Activated CD8-positive, alpha-beta memory T cell treated with anti-CD3 and anti-CD28 coated beads, Interleukin-2, amount 50 U/mL, for 1 hour (primary cell): Measurements from ENCODE around the gene USP36.
"Not testable (repeated sequence)": the region's sequence is repeated elsewhere in the genome, so short reads cannot be mapped to it uniquely, and the experiment has no call there.

Experiments
- DNase-seq: peaks from one replicate; pipeline ENCODE4 v3.0.0-alpha.2; 2020; ENCODE audit errors: extremely low read depth

USP36 gene

DNA sequence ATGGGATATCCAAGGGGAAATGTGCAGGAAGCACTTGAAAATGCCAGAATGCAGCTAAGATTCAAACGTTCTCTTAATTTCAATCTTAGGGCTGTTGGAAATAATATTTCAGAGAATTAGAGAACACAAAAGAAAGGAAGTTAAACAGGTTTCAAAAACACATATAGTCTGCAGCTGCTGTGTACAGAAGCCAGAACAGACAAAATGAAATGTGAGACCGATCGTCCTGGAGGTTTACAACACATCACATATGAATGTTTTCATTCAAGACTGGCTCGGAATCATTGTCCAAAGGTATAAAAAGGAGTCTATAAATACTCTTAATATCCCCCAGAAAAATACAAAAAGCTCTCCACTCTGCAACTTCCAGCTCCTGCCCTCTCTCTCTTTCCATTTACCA, 72.8 kb downstream of the USP36 start:
- no peak for DNase-seq

DNA sequence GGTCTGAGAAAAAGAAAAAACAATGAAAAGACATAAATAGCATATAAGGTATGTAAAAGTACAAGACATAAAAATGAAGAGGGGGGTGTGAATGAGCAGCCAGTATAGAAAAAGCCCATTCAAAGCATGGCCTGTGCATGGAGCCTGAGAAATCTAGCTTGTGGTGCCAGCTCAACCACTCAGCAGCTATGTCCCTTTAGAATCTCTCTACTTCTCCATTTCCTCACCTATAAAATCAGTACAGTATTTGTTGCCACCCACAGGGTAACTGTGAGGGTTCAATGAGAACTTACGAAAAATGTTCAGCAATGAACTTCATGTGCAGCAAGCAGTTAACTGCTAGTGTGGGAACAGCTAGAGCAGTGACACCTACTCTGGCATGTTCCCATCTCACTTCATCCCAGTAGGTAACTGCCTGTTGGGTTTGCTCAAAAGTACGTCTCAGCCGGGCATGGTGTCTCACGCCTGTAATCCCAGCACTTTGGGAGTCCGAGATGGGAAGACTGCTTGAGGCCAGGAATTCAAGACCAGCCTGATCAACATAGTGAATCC, 73.8 kb downstream of the USP36 start:
- DNase-seq: no peak

DNA sequence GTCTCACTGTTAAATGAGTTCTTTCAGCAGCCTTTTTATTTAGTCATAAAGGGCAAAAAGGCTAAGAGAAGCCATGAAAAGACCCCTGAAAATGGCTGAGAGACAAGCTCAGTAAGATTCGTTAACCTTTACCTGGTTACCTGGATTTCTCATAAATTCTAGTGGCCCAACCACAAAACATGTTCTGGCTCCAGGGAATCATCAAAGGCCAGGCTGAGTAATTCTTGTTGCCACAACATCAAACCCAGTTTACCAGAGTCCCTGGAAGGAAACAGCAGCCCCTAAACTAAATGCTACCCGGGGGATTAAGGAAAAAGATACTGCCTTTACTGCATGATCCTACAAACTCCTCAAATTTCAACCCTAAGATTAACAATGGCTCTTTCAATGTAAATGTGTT, 74.4 kb downstream of the USP36 start:
- DNase-seq: no peak

DNA sequence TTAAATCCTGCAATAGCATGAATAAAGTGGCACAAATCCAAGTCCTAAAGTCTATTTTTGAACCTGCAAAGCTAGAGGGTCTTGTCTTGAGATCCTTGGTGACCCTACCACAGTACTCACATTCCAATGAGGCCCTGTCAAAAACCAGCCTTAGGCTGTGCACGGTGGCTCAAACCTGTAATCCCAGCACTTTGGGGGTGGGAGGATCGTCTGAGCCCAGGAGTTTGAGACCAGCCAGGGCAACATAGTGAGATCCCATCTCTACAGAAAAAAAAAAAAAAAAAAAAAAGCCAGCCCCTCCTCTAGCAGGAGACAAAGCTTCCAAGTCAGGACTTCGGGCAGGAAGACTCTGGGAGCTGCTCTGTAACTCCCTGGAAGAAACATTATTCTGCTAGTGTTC, 74.8 kb downstream of the USP36 start:
- DNase-seq: no peak

DNA sequence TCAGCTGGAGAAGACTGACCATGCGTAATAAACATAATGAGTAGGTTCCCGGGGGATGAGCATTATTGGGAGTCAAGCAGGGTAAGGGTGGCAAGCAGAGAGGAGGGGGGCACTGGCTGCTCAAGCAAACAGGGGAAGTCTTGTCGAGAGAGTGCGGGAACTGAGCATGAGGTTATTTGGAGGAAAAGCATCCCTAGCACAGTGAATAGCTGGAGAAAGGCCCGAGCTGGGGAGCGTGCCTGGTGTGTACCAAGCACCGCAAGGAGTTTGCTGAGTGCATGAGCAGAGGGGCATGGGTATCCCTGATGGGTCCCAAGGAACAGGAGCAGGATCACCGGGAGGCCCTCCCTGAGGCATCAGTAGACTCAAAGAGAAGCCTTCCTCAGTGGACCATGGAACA, 75.7 kb downstream of the USP36 start:
- no peak for DNase-seq

DNA sequence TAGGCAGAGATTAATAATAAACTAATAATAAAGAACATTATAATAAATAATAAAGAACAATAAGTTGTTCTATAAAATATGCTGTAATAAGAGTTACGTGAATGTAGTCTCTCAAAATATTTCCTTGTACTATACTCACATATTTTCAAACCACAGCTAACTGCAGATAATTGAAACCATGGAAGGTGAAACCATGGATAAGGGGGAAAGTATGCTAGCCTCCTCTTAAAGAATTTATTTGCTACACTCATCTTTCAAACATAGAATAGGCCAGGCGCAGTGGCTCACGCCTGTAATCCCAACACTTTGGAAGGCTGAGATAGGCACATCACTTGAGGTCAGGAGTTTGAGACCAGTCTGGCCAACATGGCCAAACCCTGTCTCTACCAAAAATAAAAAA, 77.1 kb downstream of the USP36 start:
- DNase-seq: no peak

DNA sequence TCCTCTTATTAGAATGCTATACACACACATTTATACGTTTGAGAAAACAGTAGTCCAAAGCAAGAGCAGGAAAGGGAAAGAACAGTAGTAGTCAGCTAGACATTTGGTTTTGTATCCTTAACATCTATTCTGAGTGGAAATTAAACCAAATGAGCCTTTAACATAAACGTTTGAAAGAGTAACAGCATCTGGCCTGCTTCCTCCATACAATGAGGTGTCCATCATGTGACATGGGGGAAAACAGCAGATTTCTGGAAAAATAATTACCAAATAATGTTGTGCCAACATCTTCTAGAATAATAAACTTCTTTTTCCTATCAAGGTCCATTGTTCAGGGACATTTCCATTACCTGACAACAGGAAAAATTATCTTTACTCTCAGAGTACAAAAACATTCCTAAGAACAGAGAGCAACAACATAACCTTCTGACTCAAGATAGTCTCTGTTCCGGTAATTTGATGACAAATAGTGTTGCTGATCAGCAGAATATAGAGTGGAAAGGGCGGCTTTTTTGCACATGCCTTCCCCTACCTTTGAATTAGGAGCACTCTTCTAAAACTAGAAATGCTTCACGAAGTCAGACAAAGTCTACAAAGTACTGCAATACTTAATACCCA, 78.7 kb downstream of the USP36 start:
- no peak for DNase-seq

DNA sequence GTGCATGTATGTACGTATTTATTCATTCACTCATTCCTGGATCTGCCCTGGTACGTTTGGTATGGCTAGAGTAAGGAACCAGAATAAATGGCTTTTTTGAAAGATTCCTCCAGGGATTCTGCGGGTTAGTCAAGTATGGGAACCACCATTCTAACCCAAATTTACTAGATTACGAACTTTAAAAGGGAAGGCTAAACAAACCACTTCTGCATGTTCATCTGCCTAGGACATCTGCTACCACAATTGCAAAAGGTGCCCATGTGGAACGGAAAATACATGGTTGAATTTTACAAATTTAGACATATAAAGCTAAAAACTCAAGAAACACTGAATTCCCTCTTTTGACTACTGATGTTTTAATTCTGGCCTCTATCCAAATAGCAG, 80.7 kb downstream of the USP36 start:
- DNase-seq: no peak

DNA sequence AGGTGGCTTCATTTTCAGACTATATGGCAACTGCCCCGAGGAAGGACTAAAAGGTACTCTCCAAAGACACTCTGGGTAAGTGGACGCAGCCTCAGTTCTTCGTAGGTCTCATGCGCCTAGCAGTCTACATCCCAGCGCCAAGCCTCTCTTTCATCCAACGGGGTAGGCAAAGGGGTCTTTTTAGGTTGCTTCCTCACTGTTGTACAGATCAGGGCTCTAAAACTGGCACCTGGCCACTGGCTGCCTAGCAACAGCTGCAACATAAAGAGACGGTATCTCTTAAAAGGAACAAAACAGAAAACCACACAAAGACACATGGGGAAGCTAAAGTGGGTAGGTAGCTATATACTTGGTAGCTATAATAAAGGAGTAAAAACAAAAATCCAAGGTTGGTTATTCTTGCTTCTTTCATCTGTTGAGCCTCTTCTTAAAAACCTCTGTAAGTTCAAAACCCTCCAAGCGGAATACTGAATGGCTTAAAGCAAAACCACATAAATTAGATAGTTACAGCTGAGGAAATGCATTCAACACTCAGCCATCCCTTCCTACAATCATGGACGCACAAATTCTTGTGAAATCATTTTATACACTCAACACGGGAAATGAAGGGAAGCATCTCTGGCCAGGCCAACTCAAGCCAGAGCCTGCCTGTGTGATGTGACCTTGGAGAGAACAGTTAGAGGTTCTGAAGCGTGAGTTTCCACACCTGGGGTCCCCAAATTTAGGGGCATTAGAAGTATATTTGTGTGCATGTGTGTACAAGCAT, 81.2 kb downstream of the USP36 start:
- peak; percentile 68 for DNase-seq

DNA sequence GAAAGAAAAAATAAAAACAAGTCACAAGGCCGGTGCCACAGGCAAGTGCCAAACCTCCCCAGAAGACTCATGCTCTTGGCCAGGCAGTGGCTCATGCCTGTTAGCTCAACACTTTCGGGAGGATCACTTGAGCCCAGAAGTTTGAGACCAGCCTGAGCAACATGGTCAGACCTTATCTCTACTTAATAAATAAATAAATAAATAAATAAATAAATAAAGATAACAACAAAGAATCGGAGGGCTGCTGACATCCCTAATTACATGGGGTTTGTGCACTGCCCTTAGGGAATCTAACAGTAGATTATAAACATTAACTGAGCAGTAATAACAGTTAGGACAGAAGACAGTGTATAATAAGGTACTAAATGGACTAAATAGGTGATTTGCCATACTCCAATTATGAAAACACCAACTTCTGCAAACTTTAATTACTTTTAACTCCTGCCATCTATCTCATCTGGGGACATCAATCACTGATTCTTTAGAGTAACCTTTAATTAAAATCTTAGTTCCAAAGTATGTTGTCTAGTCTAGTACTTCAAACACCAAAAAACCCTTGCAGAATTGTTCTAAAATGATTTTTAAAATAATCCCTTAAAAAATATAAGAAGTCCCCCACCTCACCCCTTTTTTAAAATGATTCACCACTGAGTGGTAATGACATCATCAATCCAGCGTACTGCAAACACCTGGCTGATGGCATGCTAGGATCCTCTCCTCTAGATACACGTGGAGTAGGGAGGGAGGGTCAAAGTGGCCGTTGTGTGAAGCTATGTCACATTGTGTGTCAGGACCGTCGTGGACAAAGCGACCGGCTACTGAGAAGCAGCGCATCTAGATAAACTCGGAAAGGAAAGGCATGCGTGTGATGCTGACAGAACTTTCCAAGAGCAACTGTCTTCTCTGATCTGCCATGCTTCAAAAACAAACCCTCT, 87.0 kb downstream of the USP36 start:
- no peak for DNase-seq

DNA sequence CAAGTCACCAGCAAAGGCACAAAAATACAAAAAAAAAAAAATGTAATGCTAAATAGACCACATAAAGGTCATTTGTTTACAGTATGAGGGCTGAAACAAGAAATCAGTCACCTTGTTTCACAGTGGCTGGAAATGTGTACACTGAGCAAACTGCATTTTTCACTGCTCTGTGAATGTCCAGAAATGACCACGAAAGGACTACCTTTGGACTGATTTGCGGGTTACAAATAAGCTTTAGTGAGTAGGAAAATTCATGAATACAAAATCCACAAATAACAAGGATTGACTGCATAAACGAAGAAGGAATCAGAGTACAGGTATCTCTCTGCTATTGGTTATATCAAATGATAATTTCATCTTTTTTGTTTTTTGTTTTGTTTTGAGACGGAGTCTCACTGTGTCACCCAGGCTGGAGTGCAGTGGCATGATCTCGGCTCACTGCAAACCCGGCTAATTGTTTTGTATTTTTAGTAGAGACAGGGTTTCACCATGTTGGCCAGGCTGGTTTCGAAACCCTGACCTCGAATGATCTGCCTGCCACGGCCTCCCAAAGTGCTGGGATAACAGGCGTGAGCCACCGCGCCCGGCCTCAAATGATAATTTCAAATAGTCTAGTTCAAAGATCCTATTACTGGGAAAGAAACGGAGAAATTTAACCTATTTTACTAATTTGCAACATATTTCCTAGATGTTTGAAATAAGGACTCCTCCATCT, 89.0 kb downstream of the USP36 start:
- no peak for DNase-seq

DNA sequence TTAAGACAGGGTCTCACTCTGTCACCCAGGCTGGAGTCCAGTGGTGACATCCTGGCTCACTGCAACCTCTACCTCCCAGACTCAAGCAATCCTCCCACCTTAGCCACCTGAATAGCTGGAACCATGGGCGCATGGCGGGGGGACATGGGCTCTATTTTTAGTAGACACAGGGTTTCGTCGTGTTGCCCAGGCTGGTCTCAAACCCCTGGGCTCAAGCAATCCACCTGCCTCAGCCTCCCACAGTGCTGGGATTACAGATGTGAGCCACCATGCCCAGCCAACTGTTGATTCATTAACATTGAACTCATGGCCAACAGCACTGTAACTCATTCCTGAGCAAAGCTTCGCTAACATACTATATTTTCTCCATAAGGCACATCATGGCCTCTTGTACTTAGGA, 89.6 kb downstream of the USP36 start:
- not testable (repeated sequence) for DNase-seq

DNA sequence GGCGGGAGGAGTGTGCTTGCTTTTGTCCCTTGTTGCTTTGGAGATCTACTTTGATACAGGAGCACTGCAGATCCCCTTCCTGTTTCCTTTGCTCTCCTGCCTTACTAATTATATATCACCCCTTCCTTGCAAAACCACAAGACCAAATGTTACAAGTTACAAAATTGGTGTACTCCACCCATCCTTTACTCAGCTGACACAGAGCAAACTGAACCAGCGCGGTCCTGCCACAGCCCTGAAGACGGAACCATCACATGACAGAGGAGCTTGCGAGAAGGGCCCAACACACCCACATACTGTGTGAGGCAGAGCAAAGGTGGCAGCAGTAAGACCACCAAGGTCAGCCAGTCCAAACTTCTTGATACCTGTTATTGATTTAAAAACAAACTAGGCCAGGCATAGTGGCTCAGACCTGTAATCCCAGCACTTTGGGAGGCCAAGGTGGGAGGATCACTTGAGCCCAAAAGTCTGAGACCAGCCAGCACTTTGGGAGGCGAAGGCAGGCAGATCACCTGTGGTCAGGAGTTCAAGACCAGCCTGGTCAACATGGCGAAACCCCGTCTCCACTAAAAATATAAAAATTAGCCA, 91.8 kb downstream of the USP36 start:
- peak; percentile 63 for DNase-seq

DNA sequence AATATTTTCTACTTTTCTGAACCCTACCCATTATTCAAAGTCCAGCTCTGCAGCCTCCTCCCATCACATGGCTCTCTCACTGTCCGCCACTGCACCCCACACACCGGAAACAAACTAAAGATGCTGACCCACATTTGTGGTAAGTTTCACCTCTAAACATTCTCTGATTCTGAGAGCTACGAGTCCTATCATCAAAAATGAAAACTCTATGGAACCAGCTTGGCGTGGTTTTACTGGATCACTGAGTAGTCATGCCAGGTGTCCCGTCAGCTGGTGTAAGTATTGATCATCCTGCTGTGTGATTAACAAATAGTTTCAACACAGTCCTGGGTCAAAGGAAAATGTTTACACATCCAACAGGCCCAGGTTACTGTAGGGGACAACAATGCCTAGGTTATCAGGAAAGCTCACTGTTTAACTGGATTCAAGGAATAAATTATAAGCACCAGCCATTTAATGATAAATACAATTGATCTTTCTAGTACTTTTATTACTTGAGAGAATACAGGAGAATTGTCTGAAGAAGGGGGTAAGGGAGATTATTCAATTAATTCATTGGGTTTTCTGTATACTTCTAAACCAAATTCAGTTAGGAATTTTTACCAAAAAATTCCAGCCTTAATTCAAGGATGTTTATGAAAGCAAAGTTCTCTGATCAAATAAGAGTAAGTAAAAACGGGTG, 92.4 kb downstream of the USP36 start:
- no peak for DNase-seq

DNA sequence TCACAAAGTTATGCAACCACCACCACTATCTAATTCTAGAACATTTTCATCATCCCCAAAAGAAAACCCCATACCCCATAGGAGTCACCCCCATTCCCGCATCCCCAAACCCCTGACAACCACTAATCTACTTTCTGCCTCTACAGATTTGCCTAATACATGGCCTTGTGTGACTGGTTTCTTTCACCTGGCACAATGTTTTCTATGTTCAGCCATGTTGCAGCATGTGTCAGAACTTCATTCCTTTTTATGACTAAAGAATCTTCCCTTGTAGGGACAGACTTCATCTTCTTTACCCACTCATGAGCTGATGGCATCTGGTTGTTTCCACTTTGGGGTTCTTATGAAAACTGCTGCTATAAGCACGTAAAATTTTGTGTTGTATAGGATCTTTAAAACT, 93.1 kb downstream of the USP36 start:
- DNase-seq: no peak

DNA sequence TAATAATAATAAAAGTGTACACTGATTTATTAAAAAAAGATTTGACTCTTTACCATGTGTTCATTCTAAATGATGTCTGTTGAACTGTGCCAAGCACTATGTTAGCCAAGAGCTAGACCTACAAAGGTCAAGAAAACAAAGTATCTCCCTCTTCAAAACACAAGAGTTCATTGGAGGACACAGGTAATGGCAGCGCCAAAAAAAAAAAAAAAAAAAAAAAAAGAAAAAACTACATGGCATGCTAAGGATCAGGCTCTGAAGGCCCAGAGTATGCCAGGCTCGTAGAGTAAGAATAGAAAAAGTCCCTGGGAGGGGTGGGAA, 93.7 kb downstream of the USP36 start:
- DNase-seq: no peak

DNA sequence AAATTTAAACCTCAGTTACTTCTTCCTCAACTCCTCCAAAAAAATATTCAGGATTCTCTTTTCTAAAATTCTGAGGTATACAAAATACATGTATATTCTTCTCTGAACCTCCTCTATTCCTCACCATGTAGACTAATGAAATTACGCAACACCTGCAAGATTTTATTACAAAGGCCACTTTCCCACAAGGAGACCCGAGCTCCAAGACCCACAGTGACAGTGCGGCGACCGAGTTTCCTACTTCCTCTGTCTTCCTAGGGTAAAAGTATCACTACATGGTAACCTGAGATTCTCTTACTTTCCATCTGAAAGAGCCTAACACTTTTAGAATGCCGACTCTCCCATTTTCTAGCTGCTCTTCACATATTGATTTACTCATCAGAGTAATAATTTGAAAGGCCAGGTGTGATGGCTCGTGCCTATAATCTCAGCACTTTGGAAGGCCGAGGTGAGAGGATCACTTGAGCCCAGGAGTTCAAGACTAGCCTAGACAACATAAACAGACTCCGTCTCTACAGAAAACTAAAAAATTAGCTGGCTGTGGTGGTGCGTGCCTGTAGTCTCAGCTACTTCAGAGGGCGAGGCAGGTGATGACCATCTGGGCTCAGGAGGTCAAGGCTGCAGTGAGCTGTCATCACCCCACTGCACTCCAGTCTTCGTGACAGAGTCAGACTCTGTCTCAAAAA, 94.2 kb downstream of the USP36 start:
- no peak for DNase-seq
